HepG2 (cell line): ENCODE results near the gene COX14. TPM values are rescaled to one million over a fixed set of nuclear protein-coding genes. Genes with fewer than 3 reads are reported as not detected.

Experiments used
- ARNT ChIP-seq: fragments of 450-650 bp; IDR thresholded peaks from 2 replicates; pipeline ENCODE4 v1.6.1; 2017
- ATF6 ChIP-seq: sonication (generic); formaldehyde crosslinking; conservative IDR thresholded peaks from 2 replicates; pipeline ENCODE4 v1.4.0; 2020; ENCODE audit warnings: missing genetic modification reagents
- EED ChIP-seq: sonication (generic); formaldehyde crosslinking; IDR thresholded peaks from 2 replicates; pipeline ENCODE4 v1.5.0; 2020; ENCODE audit warnings: mild to moderate bottlenecking, missing genetic modification reagents
- MAFK ChIP-seq, 2 experiments: IDR thresholded peaks in 1 of 2; conservative IDR thresholded peaks in 1 of 2; 2 replicates each; pipeline ENCODE4 v1.6.1; 2011; ENCODE audit warnings: improper control_type of control experiment in 2 of 2, low read length in 2 of 2
- NR2F6 ChIP-seq, 2 experiments: IDR thresholded peaks; 2 replicates each; pipeline ENCODE4 v1.6.1; 2016; ENCODE audit warnings: antibody characterized with exemption in 1 of 2, mild to moderate bottlenecking in 1 of 2
- SETDB1 ChIP-seq: sonication (generic); formaldehyde crosslinking; IDR thresholded peaks from 2 replicates; pipeline ENCODE4 v1.5.1; 2020; ENCODE audit warnings: missing genetic modification reagents, mild to moderate bottlenecking, borderline replicate concordance
- SOX13 ChIP-seq, 3 experiments: fragments of 450-650 bp in 1 of 3; sonication (generic) in 1 of 3; formaldehyde crosslinking in 1 of 3; IDR thresholded peaks in 2 of 3; conservative IDR thresholded peaks in 1 of 3; 2 replicates each; pipeline versions ENCODE4 v1.5.0 to v1.6.1; 2016 to 2020; ENCODE audit warnings: antibody characterized with exemption in 1 of 3, mild to moderate bottlenecking in 1 of 3, missing compliant biosample characterization in 1 of 3, missing genetic modification reagents in 1 of 3, moderate library complexity in 1 of 3
- ZBTB37 ChIP-seq: sonication (generic); formaldehyde crosslinking; IDR thresholded peaks from 2 replicates; pipeline ENCODE4 v1.4.0; 2020; ENCODE audit warnings: mild to moderate bottlenecking, missing genetic modification reagents
- ZNF264 ChIP-seq: sonication (generic); formaldehyde crosslinking; IDR thresholded peaks from 2 replicates; pipeline ENCODE4 v1.4.0; 2020; ENCODE audit warnings: missing genetic modification reagents
- ZNF510 ChIP-seq: sonication (generic); formaldehyde crosslinking; IDR thresholded peaks from 2 replicates; pipeline ENCODE4 v1.4.0; 2020; ENCODE audit warnings: low read depth, mild to moderate bottlenecking, missing genetic modification reagents
- ZNF790 ChIP-seq: sonication (generic); formaldehyde crosslinking; IDR thresholded peaks from 2 replicates; pipeline ENCODE4 v1.8.0; 2022; ENCODE audit warnings: missing genetic modification reagents, mild to moderate bottlenecking, borderline replicate concordance
- polyA plus RNA-seq, 8 experiments: library from polyadenylated mRNA; depleted of rRNA in 3 of 8; stranded (reverse) in 7 of 8; unstranded in 1 of 8; fragments of >200 nt; fragmentation: Illumina TruSeq in 4 of 8; extraction: Trizol in 4 of 8; gene quantifications; 2 replicates each; pipeline versions ENCODE4 v1.2.1 to v1.2.3, GENCODE V29; 2011 to 2016; ENCODE audit warnings: low read depth in 4 of 8, missing spikeins in 1 of 8, mixed read lengths in 1 of 8; ENCODE audit not compliant: insufficient read depth in 1 of 8
- total RNA-seq, 5 experiments: library from RNA; depleted of rRNA; stranded (reverse); fragments of >200 nt; fragmentation: Illumina TruSeq; extraction: Trizol; gene quantifications; 2 replicates each; pipeline ENCODE4 v1.2.3, GENCODE V29; 2016; ENCODE audit warnings: low read depth in 1 of 5
- TF ChIP-seq, protein P1 (sequence below): sonication (generic); formaldehyde crosslinking; IDR thresholded peaks from 2 replicates; pipeline ENCODE4 v1.4.0; 2020; ENCODE audit warnings: missing genetic modification reagents, mild to moderate bottlenecking, borderline replicate concordance
- TF ChIP-seq, protein P2 (sequence below): sonication (generic); formaldehyde crosslinking; IDR thresholded peaks from 2 replicates; pipeline ENCODE4 v1.4.0; 2020; ENCODE audit warnings: missing genetic modification reagents, borderline replicate concordance
- TF ChIP-seq, protein P3 (sequence below): sonication (generic); formaldehyde crosslinking; IDR thresholded peaks from 2 replicates; pipeline ENCODE4 v1.4.0; 2020; ENCODE audit warnings: missing genetic modification reagents; ENCODE audit errors: not compliant biosample characterization

Gene COX14
- total and polyA plus RNA-seq, 2 of the 13 experiments (the other 11 are each of a cell fraction or from before 2014, with no cell fraction given) = 53.0 to 71.6 TPM

- no peak for TF ChIP-seq MAFK (conservative IDR thresholded peaks at IDR 0.05 in 1 of 2, IDR thresholded peaks at IDR 0.05 in 1 of 2; ENCODE audit: low read length in 2 of 2)
- TF ChIP-seq, protein P1, sequence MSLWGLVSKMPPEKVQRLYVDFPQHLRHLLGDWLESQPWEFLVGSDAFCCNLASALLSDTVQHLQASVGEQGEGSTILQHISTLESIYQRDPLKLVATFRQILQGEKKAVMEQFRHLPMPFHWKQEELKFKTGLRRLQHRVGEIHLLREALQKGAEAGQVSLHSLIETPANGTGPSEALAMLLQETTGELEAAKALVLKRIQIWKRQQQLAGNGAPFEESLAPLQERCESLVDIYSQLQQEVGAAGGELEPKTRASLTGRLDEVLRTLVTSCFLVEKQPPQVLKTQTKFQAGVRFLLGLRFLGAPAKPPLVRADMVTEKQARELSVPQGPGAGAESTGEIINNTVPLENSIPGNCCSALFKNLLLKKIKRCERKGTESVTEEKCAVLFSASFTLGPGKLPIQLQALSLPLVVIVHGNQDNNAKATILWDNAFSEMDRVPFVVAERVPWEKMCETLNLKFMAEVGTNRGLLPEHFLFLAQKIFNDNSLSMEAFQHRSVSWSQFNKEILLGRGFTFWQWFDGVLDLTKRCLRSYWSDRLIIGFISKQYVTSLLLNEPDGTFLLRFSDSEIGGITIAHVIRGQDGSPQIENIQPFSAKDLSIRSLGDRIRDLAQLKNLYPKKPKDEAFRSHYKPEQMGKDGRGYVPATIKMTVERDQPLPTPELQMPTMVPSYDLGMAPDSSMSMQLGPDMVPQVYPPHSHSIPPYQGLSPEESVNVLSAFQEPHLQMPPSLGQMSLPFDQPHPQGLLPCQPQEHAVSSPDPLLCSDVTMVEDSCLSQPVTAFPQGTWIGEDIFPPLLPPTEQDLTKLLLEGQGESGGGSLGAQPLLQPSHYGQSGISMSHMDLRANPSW = no peak; the same call in 1 of the 2 replicates
- peak; percentile 7; the same call in 1 of the 2 replicates for TF ChIP-seq ZNF264 (CRISPR knock-in tag)
- TF ChIP-seq, protein P2, sequence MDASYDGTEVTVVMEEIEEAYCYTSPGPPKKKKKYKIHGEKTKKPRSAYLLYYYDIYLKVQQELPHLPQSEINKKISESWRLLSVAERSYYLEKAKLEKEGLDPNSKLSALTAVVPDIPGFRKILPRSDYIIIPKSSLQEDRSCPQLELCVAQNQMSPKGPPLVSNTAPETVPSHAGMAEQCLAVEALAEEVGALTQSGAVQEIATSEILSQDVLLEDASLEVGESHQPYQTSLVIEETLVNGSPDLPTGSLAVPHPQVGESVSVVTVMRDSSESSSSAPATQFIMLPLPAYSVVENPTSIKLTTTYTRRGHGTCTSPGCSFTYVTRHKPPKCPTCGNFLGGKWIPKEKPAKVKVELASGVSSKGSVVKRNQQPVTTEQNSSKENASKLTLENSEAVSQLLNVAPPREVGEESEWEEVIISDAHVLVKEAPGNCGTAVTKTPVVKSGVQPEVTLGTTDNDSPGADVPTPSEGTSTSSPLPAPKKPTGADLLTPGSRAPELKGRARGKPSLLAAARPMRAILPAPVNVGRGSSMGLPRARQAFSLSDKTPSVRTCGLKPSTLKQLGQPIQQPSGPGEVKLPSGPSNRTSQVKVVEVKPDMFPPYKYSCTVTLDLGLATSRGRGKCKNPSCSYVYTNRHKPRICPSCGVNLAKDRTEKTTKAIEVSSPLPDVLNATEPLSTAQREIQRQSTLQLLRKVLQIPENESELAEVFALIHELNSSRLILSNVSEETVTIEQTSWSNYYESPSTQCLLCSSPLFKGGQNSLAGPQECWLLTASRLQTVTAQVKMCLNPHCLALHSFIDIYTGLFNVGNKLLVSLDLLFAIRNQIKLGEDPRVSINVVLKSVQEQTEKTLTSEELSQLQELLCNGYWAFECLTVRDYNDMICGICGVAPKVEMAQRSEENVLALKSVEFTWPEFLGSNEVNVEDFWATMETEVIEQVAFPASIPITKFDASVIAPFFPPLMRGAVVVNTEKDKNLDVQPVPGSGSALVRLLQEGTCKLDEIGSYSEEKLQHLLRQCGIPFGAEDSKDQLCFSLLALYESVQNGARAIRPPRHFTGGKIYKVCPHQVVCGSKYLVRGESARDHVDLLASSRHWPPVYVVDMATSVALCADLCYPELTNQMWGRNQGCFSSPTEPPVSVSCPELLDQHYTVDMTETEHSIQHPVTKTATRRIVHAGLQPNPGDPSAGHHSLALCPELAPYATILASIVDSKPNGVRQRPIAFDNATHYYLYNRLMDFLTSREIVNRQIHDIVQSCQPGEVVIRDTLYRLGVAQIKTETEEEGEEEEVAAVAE (CRISPR knock-in tag) = peak; percentile 92
- no peak; the same call in 1 of the 2 replicates for TF ChIP-seq SOX13 (IDR thresholded peaks at IDR 0.05)
- no peak; a peak in 1 of 4 replicates for TF ChIP-seq SOX13 (CRISPR knock-in tag; conservative IDR thresholded peaks at IDR 0.05 in 1 of 2, IDR thresholded peaks at IDR 0.05 in 1 of 2)
- peak; percentile 91 for TF ChIP-seq EED (CRISPR knock-in tag)
- 0 out of 2 replicates have a peak, but pooled peaks have one; percentile 46 for TF ChIP-seq ZNF790 (CRISPR knock-in tag)
- TF ChIP-seq ZNF510 (CRISPR knock-in tag) = 0 out of 2 replicates have a peak, but pooled peaks have one; percentile 55
- no peak for TF ChIP-seq NR2F6 (IDR thresholded peaks at IDR 0.05)
- no peak for TF ChIP-seq NR2F6 (CRISPR knock-in tag; IDR thresholded peaks at IDR 0.05)
- no peak for TF ChIP-seq ATF6 (CRISPR knock-in tag)
- no peak for TF ChIP-seq ARNT
- no peak for TF ChIP-seq SETDB1 (CRISPR knock-in tag)
- TF ChIP-seq ZBTB37 (CRISPR knock-in tag) = no peak
- TF ChIP-seq, protein P3, sequence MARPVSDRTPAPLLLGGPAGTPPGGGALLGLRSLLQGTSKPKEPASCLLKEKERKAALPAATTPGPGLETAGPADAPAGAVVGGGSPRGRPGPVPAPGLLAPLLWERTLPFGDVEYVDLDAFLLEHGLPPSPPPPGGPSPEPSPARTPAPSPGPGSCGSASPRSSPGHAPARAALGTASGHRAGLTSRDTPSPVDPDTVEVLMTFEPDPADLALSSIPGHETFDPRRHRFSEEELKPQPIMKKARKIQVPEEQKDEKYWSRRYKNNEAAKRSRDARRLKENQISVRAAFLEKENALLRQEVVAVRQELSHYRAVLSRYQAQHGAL = no peak
These were observed at the start of gene COX14 (continued) for GRCh38 chr12:50111693-50112455.
